HG03354 (cell line): ENCODE data around the gene SH3GL1.
"Not testable (repeated sequence)": the region's sequence is repeated elsewhere in the genome, so short reads cannot be mapped to it uniquely, and the experiment has no call there.

Source experiments
- ATAC-seq: cut with Tn5 transposase; IDR thresholded peaks from one replicate; pipeline ENCODE4 v1.9.1; 2021; ENCODE audit warnings: mild to moderate bottlenecking; ENCODE audit not compliant: unreplicated experiment, poor library complexity, severe bottlenecking

Gene SH3GL1

GRCh38 chr19:4350726-4351125 is 49.6 kb downstream of the SH3GL1 start:
- ATAC-seq, result no peak

GRCh38 chr19:4350111-4350510 is 50.2 kb downstream of the SH3GL1 start:
- ATAC-seq, result no peak

GRCh38 chr19:4349225-4349624 is 51.1 kb downstream of the SH3GL1 start:
- not testable (repeated sequence) for ATAC-seq

GRCh38 chr19:4347521-4347920 is 52.8 kb downstream of the SH3GL1 start:
- ATAC-seq, result no peak

GRCh38 chr19:4346020-4346383 is 54.3 kb downstream of the SH3GL1 start:
- ATAC-seq, result no peak

- ATAC-seq, result no peak
These were observed 54.9 kb downstream of the SH3GL1 start for GRCh38 chr19:4345342-4346019.

GRCh38 chr19:4343370-4344307 is 56.7 kb downstream of the SH3GL1 start, which contains the start of gene MPND:
Gene MPND (plus strand): TSS chr19:4343562. CDS start chr19:4343594, 32 bp downstream.
- peak; percentile 55 for ATAC-seq

- peak; percentile 83 for ATAC-seq
These were observed 57.6 kb downstream of the SH3GL1 start for GRCh38 chr19:4342615-4343369.

- no peak for ATAC-seq
These were observed 58.1 kb downstream of the SH3GL1 start for GRCh38 chr19:4342314-4342614.

- no peak for ATAC-seq
These were observed 61.6 kb downstream of the SH3GL1 start, which contains the start of gene STAP2 for GRCh38 chr19:4338441-4339355. Gene STAP2 (minus strand): TSS chr19:4338827. CDS start chr19:4338753, 74 bp downstream.

GRCh38 chr19:4337906-4338440 is 62.4 kb downstream of the SH3GL1 start:
- no peak for ATAC-seq

- ATAC-seq, result no peak
These were observed 65.3 kb downstream of the SH3GL1 start for GRCh38 chr19:4334929-4335570.

GRCh38 chr19:4329858-4330257 is 70.5 kb downstream of the SH3GL1 start:
- no peak for ATAC-seq

GRCh38 chr19:4328991-4329681 is 71.2 kb downstream of the SH3GL1 start:
- ATAC-seq, result not testable (repeated sequence)

- ATAC-seq, result peak; percentile 81
These were observed 71.9 kb downstream of the SH3GL1 start for GRCh38 chr19:4328243-4328990.

- ATAC-seq, result peak; percentile 8
These were observed 72.5 kb downstream of the SH3GL1 start for GRCh38 chr19:4327877-4328242.

- no peak for ATAC-seq
These were observed 73.0 kb downstream of the SH3GL1 start for GRCh38 chr19:4327252-4327876.
